Tracheal epithelial cell (primary cell): Measurements from ENCODE around the gene CTNND1. TPM values are rescaled to one million over a fixed set of nuclear protein-coding genes. Genes with fewer than 3 reads are reported as not detected.

Experiments used
- total RNA-seq: library from RNA; depleted of rRNA; stranded (reverse); fragments of >200 nt; gene quantifications from 2 replicates; pipeline ENCODE4 v1.2.1, GENCODE V29; 2014

The CTNND1 gene, protein sequence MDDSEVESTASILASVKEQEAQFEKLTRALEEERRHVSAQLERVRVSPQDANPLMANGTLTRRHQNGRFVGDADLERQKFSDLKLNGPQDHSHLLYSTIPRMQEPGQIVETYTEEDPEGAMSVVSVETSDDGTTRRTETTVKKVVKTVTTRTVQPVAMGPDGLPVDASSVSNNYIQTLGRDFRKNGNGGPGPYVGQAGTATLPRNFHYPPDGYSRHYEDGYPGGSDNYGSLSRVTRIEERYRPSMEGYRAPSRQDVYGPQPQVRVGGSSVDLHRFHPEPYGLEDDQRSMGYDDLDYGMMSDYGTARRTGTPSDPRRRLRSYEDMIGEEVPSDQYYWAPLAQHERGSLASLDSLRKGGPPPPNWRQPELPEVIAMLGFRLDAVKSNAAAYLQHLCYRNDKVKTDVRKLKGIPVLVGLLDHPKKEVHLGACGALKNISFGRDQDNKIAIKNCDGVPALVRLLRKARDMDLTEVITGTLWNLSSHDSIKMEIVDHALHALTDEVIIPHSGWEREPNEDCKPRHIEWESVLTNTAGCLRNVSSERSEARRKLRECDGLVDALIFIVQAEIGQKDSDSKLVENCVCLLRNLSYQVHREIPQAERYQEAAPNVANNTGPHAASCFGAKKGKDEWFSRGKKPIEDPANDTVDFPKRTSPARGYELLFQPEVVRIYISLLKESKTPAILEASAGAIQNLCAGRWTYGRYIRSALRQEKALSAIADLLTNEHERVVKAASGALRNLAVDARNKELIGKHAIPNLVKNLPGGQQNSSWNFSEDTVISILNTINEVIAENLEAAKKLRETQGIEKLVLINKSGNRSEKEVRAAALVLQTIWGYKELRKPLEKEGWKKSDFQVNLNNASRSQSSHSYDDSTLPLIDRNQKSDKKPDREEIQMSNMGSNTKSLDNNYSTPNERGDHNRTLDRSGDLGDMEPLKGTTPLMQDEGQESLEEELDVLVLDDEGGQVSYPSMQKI
- total RNA-seq: 174 and 178 TPM in 2 replicates

DNA sequence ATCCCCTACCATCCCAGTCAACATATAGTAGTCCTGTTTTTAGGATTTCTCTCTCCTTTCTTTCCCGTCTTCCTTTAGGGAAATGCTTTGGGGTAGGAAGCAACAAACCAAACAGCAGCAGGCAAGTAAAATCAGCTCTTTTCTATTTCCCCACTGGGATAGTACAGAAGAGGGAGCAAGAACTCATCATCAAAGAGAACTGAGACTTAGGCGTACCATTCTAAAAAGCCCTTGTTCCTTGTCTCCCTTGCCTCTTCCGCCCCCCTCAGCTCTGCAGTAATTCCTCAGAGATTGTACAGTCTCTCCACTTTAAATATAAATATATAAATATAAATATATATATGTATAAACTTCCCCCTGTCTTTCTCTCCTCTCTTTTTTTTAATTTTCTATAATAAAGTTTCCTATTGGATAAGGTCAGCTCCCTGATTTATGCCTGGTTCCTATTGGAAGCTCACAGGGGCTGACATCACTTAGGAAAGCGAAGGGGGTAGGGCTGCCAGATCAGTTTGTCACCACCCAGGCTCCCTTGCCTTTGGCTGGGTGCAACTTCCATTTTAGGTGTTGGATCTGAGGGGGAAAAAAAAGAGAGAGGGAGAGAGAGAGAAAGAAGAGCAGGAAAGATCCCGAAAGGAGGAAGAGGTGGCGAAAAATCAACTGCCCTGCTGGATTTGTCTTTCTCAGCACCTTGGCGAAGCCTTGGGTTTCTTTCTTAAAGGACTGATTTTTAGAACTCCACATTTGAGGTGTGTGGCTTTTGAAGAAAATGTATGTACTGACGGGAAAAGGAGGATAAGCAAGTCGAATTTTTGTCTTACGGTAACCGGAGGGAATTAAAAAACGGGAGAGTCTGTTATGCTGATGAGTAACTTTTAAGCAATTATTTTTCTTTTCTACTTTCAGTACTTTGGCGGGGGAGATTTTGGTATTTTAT, at the start of gene CTNND1:
Gene CTNND1 (plus strand): TSS at position 502 of the 934 bp plus-strand sequence. CDS start 29,677 bp downstream, outside the sequence.

DNA sequence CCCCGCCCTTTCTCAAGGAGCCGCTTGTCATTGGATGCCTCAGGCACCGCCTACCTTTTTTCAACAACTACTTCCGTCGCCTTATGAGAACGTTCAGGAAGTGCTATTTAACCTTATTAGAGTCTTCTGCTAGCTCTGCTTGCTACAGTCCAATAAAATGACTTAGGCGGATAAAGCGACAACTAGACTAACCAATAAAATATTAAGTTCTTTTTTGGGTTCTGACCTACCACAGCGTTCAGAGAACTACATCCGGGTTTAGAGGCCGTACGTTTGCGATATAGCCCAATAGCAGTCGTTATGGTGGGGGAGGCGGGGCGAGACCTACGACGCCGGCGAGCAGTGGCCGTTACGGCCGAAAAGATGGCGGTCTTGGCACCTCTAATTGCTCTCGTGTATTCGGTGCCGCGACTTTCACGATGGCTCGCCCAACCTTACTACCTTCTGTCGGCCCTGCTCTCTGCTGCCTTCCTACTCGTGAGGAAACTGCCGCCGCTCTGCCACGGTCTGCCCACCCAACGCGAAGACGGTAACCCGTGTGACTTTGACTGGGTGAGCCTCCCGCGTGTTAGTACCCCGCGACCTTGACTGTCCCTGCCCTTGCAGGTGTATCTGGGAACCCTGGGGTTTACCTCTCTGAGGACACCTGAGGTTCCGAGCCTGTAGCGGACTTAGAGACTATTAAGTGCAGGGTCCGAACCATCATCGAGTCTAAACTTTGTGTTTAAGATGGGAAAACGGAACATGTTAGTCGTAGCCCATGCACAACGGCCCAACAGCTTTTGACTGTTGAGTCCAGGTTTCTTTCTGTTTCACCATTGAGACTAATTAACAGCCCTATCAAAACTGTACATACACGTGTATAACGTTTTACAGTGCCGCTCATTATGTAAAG, 49.1 kb upstream of the CTNND1 start, which contains the start of gene TMX2:
Gene TMX2 (plus strand): TSS at position 338 of the 895 bp plus-strand sequence. CDS start 26 bp downstream, at position 364.

DNA sequence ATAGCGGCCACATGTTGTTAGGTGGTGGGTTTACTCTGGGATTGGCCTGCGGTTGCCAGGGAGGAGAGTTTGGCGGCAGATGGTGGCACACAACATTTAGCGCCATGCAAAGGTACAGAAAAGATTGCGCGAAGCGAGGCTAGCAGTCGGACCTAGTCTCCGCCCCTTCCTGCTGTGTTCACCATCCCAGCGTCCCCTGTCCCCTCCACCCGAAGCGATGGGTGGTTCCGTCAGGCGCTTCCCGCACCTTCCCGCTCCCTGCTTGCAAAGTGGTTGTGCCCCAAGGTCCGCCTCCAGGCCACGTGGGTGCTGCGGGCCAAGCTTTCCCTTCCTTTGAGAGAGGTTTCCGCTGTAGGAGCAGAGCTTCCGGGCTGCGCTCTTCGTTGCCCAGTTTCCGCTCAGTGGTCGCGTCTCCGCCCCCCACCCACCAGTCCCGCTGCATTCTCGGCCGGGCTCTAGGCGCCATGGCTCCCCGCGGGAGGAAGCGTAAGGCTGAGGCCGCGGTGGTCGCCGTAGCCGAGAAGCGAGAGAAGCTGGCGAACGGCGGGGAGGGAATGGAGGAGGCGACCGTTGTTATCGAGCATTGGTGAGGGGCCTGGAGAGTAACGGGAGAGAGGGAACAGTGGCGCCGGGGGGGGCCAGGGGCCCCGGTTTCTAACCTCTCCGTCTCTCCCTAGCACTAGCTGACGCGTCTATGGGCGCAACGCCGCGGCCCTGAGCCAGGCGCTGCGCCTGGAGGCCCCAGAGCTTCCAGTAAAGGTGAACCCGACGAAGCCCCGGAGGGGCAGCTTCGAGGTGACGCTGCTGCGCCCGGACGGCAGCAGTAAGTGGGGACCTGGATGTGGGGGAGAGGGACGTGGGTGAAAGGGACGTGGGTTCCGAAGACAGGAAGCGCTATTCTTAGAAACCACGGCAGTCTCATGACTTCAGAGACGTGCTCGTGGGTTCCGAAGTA, 20.2 kb upstream of the CTNND1 start, which contains the start of gene SELENOH:
Gene SELENOH (plus strand): TSS at position 360 of the 955 bp plus-strand sequence. CDS start 105 bp downstream, at position 465.

DNA sequence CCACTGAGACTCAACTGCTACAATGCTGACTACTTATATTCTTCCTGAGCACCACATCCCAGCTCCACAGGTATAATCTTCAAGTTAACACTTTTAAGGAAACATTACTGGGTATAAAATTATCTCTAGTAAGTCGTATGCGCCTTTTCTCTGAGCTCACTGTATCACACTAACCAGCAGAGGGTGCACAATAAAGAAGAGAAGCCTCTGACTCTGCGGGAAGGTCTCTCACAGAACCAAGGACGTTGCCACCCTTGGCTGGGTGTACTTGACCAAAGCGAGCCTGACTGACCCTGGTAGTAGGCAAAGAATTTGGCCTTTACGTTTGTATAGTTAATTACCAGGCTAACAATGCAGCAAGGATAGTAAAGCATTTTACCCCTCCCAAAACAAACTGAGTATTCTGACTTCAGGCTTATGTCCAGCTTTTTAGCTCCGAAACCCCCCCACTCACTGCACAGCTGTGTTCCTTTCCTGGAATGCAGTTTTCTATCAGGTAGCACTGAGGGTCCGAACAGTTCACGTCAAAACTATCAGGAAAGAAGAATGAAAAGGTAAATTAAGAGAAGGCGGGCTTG, 9.8 kb upstream of the CTNND1 start, which contains the start of gene BTBD18:
Gene BTBD18 (minus strand): TSS at position 144 of the 578 bp plus-strand sequence. CDS start 631 bp downstream, outside the sequence.

Other genes starting within 250 kb of the CTNND1 start
- 1.2 and 5.5 TPM in 2 replicates for gene SLC43A1, start 246.1 kb upstream of the CTNND1 start, total RNA-seq
- gene TIMM10, start 231.0 kb upstream of the CTNND1 start, total RNA-seq: 45.2 and 50.1 TPM in 2 replicates
- gene SMTNL1, start 224.2 kb upstream of the CTNND1 start, total RNA-seq: not detected in 2 replicates
- 12.1 and 38.8 TPM in 2 replicates for gene UBE2L6, start 194.1 kb upstream of the CTNND1 start, total RNA-seq
- gene SERPING1, start 164.1 kb upstream of the CTNND1 start, total RNA-seq: 0.43 and 2.9 TPM in 2 replicates
- gene YPEL4, start 111.9 kb upstream of the CTNND1 start, total RNA-seq: not detected in 2 replicates
- gene CLP1, start 104.0 kb upstream of the CTNND1 start, total RNA-seq: 19.0 and 23.4 TPM in 2 replicates
- gene ZDHHC5, start 93.7 kb upstream of the CTNND1 start, total RNA-seq: 31.8 and 42.9 TPM in 2 replicates
- 14.0 and 18.8 TPM in 2 replicates for gene MED19, start 49.6 kb upstream of the CTNND1 start, total RNA-seq
- gene TMX2, start 49.2 kb upstream of the CTNND1 start, total RNA-seq: 61.2 and 68.2 TPM in 2 replicates
- gene SELENOH, start 20.3 kb upstream of the CTNND1 start, total RNA-seq: 153 and 187 TPM in 2 replicates
- gene BTBD18, start 10.0 kb upstream of the CTNND1 start, total RNA-seq: under 0.01 TPM in 1 of 2 replicates, not detected in the other